Measurements from ENCODE around the gene CACNA2D1.

CACNA2D1 gene

GRCh38 chr7:81934596-81935301 is 508.8 kb downstream of the CACNA2D1 start:
- H3K27me3 ChIP-seq (replicated peaks; ENCODE audit: control insufficient read depth, insufficient read depth, low read length) = no peaks in the 10 kb centered on the region

GRCh38 chr7:81932936-81933335 is 510.6 kb downstream of the CACNA2D1 start:
- no peak for DNase-seq (ENCODE audit: extremely low read depth, insufficient read length)
- no peaks in the 10 kb centered on the region for H3K36me3 ChIP-seq (ENCODE audit: control insufficient read depth, insufficient read depth, low read length)
- H3K4me3 ChIP-seq (replicated peaks; ENCODE audit: low read depth, low read length) = no peak overlapping the region
- no peak for TF ChIP-seq CTCF (IDR thresholded peaks at IDR 0.05; ENCODE audit: insufficient read depth, low read length, poor library complexity, severe bottlenecking)
- H3K27me3 ChIP-seq (replicated peaks; ENCODE audit: control insufficient read depth, insufficient read depth, low read length) = no peaks in the 10 kb centered on the region

More at GRCh38 chr7:81934596-81935301, 508.8 kb downstream of the CACNA2D1 start:
- H3K4me3 ChIP-seq (replicated peaks; ENCODE audit: low read depth, low read length) = no peak overlapping the region
- H3K36me3 ChIP-seq (ENCODE audit: control insufficient read depth, insufficient read depth, low read length) = no peaks in the 10 kb centered on the region
- no peak for TF ChIP-seq CTCF (IDR thresholded peaks at IDR 0.05; ENCODE audit: insufficient read depth, low read length, poor library complexity, severe bottlenecking)
- no peak for DNase-seq (ENCODE audit: extremely low read depth, insufficient read length)

- Histone ChIP-seq H3K27me3 (replicated peaks; ENCODE audit: control insufficient read depth, insufficient read depth, low read length) (no peaks in the 10 kb centered on the region), H3K36me3 (ENCODE audit: control insufficient read depth, insufficient read depth, low read length) (no peaks in the 10 kb centered on the region), H3K4me3 (replicated peaks; ENCODE audit: low read depth, low read length) (no peak overlapping the region)
- no peak for DNase-seq (ENCODE audit: extremely low read depth, insufficient read length)
- TF ChIP-seq CTCF (IDR thresholded peaks at IDR 0.05; ENCODE audit: insufficient read depth, low read length, poor library complexity, severe bottlenecking) = no peak
These were observed 514.2 kb downstream of the CACNA2D1 start for GRCh38 chr7:81929386-81929785.

GRCh38 chr7:81926154-81926553 is 517.4 kb downstream of the CACNA2D1 start:
- Histone ChIP-seq H3K4me3 (replicated peaks; ENCODE audit: low read depth, low read length) (no peak overlapping the region), H3K27me3 (replicated peaks; ENCODE audit: control insufficient read depth, insufficient read depth, low read length) (no peaks in the 10 kb centered on the region), H3K36me3 (ENCODE audit: control insufficient read depth, insufficient read depth, low read length) (no peaks in the 10 kb centered on the region)
- DNase-seq (ENCODE audit: extremely low read depth, insufficient read length) = no peak
- TF ChIP-seq CTCF (IDR thresholded peaks at IDR 0.05; ENCODE audit: insufficient read depth, low read length, poor library complexity, severe bottlenecking) = no peak

- Histone ChIP-seq H3K36me3 (ENCODE audit: control insufficient read depth, insufficient read depth, low read length) (no peaks in the 10 kb centered on the region), H3K27me3 (replicated peaks; ENCODE audit: control insufficient read depth, insufficient read depth, low read length) (no peaks in the 10 kb centered on the region), H3K4me3 (replicated peaks; ENCODE audit: low read depth, low read length) (no peak overlapping the region)
- no peak for TF ChIP-seq CTCF (IDR thresholded peaks at IDR 0.05; ENCODE audit: insufficient read depth, low read length, poor library complexity, severe bottlenecking)
- peak; percentile 49 for DNase-seq (ENCODE audit: extremely low read depth, insufficient read length)
These were observed 518.0 kb downstream of the CACNA2D1 start for GRCh38 chr7:81925530-81925929.

GRCh38 chr7:81924494-81924893 is 519.1 kb downstream of the CACNA2D1 start:
- Histone ChIP-seq H3K27me3 (replicated peaks; ENCODE audit: control insufficient read depth, insufficient read depth, low read length) (no peaks in the 10 kb centered on the region), H3K36me3 (ENCODE audit: control insufficient read depth, insufficient read depth, low read length) (no peaks in the 10 kb centered on the region), H3K4me3 (replicated peaks; ENCODE audit: low read depth, low read length) (no peak overlapping the region)
- no peak for TF ChIP-seq CTCF (IDR thresholded peaks at IDR 0.05; ENCODE audit: insufficient read depth, low read length, poor library complexity, severe bottlenecking)
- DNase-seq (ENCODE audit: extremely low read depth, insufficient read length) = peak; percentile 75

All from GM06990 (cell line).